ENCODE results near the gene MED17. TPM values are rescaled to one million over a fixed set of nuclear protein-coding genes. Genes with fewer than 3 reads are reported as not detected.

The MED17 gene
- total RNA-seq, 2 donors from 2014 or later: 47.7 to 60.6 TPM

DNA sequence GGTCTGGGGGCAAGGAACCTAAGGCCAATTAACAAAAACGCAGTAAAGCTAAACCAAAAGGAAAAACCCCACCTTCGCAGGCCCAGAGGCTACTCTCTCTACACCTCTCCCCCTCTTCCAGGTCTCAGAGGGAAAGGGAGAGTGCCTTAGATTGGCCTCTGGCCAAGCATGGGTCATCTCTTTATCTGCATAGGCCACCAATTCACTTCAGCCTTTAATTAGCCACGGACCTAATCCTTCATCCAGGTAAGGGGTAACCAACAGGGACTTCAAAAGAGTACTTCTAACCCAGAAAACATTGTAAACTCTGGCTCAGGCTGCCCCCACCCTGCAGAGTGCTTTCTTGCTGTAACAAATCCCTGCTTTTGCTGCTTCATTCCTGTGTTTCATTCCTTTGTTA is 56.9 kb downstream of the MED17 start:
- H3K27me3 Mint-ChIP-seq: no peaks in the 10 kb centered on the region
- no peaks in the 10 kb centered on the region for H3K36me3 Mint-ChIP-seq
- DNase-seq (ENCODE audit: low spot score) (no peak), ATAC-seq (no peak)
- no peak overlapping the region for H3K4me3 Mint-ChIP-seq
- H3K27ac Mint-ChIP-seq: no peak overlapping the region
- no peaks in the 10 kb centered on the region for H3K9me3 Mint-ChIP-seq
- no peaks in the 10 kb centered on the region for H3K4me1 Mint-ChIP-seq (ENCODE audit: low read depth in 2 of 2)

DNA sequence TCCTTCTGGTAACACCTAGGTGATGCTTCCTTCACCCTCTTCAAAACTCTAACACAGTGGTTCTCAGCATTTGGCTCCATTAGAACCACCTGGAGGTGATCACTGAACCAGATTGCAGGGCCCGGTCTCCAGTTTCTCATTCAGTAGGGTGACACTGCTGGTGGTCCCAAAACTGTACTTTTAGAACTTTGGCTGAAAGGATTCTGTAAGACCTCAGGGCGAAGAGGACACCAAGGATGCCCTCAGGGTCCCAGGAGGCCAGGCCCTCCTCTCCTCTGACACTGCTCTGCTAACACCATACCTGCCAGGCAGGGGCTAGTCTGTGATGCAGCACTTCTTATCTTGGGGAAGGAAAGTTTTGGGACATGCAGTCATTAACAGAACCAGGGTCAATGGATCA is 57.4 kb downstream of the MED17 start:
- ATAC-seq: no peak
- H3K27ac Mint-ChIP-seq: no peak overlapping the region
- no peaks in the 10 kb centered on the region for H3K4me1 Mint-ChIP-seq (ENCODE audit: low read depth in 2 of 2)
- H3K9me3 Mint-ChIP-seq: no peaks in the 10 kb centered on the region
- H3K27me3 Mint-ChIP-seq: peaks cover 0 to 2% of the 10 kb centered on the region in 2 donors
- no peak for DNase-seq (ENCODE audit: low spot score)
- H3K4me3 Mint-ChIP-seq: no peak overlapping the region
- no peaks in the 10 kb centered on the region for H3K36me3 Mint-ChIP-seq

DNA sequence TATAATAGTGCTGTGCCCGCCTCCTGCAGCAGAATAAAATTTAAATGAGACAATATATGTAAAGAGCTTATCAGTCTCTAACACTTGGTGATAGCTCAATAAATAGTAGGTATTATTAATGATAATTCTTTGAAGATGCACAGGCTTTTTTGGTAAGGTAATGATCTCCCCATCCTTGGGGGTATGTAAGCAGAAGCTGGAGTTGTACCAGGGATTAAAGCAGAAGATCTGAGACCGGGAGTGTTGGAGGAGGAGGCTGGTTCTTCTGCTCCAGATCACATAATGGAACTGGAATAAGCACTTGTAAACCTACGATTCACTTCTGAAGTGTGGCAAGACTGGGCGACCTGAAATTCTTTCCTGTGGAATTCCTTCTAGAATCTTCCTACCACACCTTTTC is 58.0 kb downstream of the MED17 start:
- no peak overlapping the region for H3K27ac Mint-ChIP-seq
- no peaks in the 10 kb centered on the region for H3K9me3 Mint-ChIP-seq
- ATAC-seq (no peak), DNase-seq (ENCODE audit: low spot score) (no peak)
- H3K4me3 Mint-ChIP-seq: no peak overlapping the region
- no peaks in the 10 kb centered on the region for H3K4me1 Mint-ChIP-seq (ENCODE audit: low read depth in 2 of 2)
- peaks cover 0 to 2% of the 10 kb centered on the region in 2 donors for H3K27me3 Mint-ChIP-seq
- no peaks in the 10 kb centered on the region for H3K36me3 Mint-ChIP-seq

DNA sequence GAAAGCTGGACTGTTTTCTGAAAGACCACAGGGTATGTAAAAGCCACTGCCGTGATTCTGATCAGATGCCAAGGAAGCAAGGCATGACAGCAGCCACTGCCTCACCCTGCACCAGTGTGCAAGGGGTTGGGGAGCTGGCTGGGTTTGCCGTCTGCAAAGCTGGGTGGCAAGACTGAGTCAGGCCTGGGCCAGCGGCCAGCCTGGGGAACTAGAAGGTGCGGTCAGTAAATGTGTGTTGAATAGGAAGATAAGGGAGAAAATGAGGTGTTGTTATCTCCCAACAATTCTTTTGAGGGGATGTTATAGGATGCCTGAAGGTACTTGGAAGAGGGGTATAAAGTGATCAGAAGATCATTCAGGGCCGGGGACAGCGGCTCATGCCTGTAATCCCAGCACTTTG is 58.4 kb downstream of the MED17 start:
- H3K36me3 Mint-ChIP-seq: no peaks in the 10 kb centered on the region
- no peak overlapping the region for H3K27ac Mint-ChIP-seq
- no peak for DNase-seq (ENCODE audit: low spot score)
- no peak overlapping the region for H3K4me3 Mint-ChIP-seq
- peaks cover 0 to 2% of the 10 kb centered on the region in 2 donors for H3K27me3 Mint-ChIP-seq
- H3K9me3 Mint-ChIP-seq: no peaks in the 10 kb centered on the region
- no peaks in the 10 kb centered on the region for H3K4me1 Mint-ChIP-seq (ENCODE audit: low read depth in 2 of 2)
- ATAC-seq: no peak

DNA sequence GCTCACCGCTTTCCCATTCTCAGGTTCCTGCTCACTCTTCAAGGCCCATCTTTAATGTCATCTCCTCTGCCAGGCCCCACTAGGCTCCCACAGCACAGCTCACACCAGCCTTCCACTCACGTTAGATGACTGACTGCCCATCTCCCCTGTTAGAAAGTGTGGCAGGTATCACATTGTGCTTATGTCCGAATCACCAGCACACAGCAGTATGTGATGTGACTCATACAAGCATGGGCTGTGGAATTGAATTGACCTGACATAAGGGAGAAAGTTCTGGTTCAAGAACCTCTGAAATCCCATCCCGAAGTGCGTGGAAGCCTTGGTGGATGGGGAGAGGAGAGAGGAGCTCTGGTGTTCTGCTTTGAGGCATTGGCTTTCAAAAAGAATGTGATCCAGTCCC is 59.8 kb downstream of the MED17 start:
- no peak for ATAC-seq
- Mint-ChIP-seq H3K4me1 (ENCODE audit: low read depth in 2 of 2) (no peaks in the 10 kb centered on the region), H3K27me3 (peaks cover 2 to 4% of the 10 kb centered on the region in 2 donors), H3K9me3 (no peaks in the 10 kb centered on the region), H3K36me3 (no peaks in the 10 kb centered on the region), H3K4me3 (no peak overlapping the region), H3K27ac (no peak overlapping the region)
- no peak for DNase-seq (ENCODE audit: low spot score)

DNA sequence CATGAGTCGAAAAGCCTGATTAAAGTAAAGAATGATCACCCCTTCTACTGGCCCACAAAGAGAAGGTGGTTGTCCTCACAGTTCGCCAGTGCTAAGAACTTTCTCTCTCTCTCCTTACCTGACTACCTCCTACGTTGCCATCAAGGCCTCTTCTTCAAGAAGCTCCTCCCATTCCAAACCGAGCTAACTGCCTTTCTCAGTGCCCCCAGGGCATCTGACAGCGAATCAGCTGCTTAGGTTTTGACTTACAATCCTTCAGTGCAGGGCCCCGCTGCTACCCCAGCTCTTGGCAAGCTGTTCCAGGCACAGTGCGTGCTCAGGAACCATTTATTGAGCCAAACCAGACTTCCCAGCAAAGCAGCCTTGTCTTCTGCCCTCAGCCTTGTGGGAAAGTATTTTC is 60.5 kb downstream of the MED17 start:
- Mint-ChIP-seq H3K27me3 (peaks cover 4 to 11% of the 10 kb centered on the region in 2 donors), H3K9me3 (no peaks in the 10 kb centered on the region), H3K36me3 (no peaks in the 10 kb centered on the region), H3K4me1 (ENCODE audit: low read depth in 2 of 2) (peaks cover 0 to 2% of the 10 kb centered on the region in 2 donors), H3K4me3 (no peak overlapping the region), H3K27ac (no peak overlapping the region)
- ATAC-seq (no peak), DNase-seq (ENCODE audit: low spot score) (no peak)

DNA sequence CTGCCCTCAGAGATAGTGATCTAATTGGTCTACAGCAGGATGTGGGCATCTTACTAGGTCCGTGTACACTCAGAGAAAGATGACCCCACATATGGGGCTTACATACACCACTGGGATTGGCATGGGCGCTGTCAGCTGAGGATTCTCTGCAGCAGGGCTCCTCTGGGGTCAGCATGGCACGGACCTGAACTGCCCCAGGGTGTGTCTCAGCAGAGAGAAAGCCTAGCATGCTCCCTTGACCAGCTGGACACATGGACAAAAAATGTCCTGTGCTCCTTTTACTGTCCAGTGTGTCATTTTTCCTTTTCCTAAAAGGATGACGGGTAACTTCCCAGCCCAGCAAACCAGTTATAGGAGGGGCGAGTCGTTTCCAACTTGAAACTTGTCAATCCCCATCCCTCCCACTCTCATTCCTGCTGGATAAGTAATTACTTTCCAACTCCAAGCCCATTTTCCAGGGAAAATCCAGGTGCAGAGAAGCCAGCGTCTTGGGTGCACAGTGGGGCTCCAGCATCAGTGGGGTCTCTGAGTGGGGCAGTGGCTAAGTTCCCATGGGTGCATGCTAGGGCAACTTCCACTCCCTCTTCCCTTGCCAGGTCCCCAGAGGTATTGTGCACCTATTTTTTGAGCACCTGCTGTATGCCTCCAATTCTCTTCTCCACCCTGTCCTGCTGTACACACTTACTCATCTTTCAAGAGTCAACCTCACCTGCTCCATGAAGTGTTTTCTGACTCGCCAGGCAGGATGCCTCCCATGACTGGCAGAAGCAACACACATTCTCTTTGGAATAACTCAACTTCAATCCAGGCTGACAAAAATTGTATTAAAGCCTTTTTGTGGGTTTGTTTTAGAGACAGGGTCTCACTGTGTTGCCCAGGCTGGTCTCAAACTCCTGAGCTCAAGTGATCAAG is 61.4 kb downstream of the MED17 start:
- no peak overlapping the region for H3K27ac Mint-ChIP-seq
- H3K36me3 Mint-ChIP-seq: no peaks in the 10 kb centered on the region
- ATAC-seq (peak in 1 of 2 donors; percentile 25), DNase-seq (ENCODE audit: low spot score) (no peak)
- peaks cover 6 to 14% of the 10 kb centered on the region in 2 donors for H3K27me3 Mint-ChIP-seq
- no peaks in the 10 kb centered on the region for H3K9me3 Mint-ChIP-seq
- no peak overlapping the region for H3K4me3 Mint-ChIP-seq
- H3K4me1 Mint-ChIP-seq (ENCODE audit: low read depth in 2 of 2): peaks cover 0 to 3% of the 10 kb centered on the region in 2 donors

DNA sequence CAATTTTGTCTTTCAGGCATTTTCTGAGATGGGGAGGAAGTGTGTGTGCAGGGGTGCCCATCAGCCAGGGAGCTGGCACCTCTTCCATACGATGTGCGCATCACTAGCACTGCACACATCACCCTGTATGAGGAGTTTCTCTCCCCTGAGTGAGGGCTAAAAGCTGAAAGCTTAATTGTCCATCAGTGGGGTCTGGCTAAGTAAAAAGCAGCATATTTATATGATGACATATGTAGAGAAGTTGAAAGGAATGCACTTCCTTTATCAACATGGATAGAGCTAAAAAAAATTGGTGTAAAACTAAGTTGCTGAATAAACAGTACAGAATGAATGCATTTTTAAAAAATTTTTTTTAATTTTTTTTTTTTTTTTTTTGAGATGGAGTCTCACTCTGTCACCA is 62.3 kb downstream of the MED17 start:
- ATAC-seq (no peak), DNase-seq (ENCODE audit: low spot score) (no peak)
- peaks cover 0 to 3% of the 10 kb centered on the region in 2 donors for H3K4me1 Mint-ChIP-seq (ENCODE audit: low read depth in 2 of 2)
- H3K4me3 Mint-ChIP-seq: no peak overlapping the region
- H3K9me3 Mint-ChIP-seq: no peaks in the 10 kb centered on the region
- no peak overlapping the region for H3K27ac Mint-ChIP-seq
- H3K27me3 Mint-ChIP-seq: peaks cover 8 to 21% of the 10 kb centered on the region in 2 donors
- H3K36me3 Mint-ChIP-seq: no peaks in the 10 kb centered on the region

DNA sequence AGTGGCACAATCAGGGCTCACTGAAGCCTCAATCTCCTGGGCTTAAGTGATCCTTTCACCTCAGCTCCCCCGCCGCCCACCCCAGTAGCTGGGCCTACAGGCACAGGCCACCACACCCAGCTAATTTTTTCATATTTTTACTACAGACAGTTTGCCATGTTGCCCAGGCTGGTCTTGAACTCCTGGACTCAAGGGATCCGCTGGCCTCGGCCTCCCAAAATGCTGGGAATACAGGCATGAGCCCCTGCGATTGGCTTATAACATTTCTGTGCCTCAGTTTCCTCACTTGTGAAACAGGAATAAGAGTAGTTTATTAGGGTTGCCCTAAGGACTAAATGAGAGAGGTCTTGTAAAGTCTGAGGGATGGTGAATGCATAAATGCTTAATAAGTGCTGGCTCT is 65.1 kb downstream of the MED17 start:
- peaks cover 0 to 3% of the 10 kb centered on the region in 2 donors for H3K4me1 Mint-ChIP-seq (ENCODE audit: low read depth in 2 of 2)
- ATAC-seq (no peak), DNase-seq (ENCODE audit: low spot score) (no peak)
- H3K9me3 Mint-ChIP-seq: no peaks in the 10 kb centered on the region
- peaks cover 20 to 21% of the 10 kb centered on the region in 2 donors for H3K27me3 Mint-ChIP-seq
- no peaks in the 10 kb centered on the region for H3K36me3 Mint-ChIP-seq
- no peak overlapping the region for H3K4me3 Mint-ChIP-seq
- H3K27ac Mint-ChIP-seq: no peak overlapping the region

DNA sequence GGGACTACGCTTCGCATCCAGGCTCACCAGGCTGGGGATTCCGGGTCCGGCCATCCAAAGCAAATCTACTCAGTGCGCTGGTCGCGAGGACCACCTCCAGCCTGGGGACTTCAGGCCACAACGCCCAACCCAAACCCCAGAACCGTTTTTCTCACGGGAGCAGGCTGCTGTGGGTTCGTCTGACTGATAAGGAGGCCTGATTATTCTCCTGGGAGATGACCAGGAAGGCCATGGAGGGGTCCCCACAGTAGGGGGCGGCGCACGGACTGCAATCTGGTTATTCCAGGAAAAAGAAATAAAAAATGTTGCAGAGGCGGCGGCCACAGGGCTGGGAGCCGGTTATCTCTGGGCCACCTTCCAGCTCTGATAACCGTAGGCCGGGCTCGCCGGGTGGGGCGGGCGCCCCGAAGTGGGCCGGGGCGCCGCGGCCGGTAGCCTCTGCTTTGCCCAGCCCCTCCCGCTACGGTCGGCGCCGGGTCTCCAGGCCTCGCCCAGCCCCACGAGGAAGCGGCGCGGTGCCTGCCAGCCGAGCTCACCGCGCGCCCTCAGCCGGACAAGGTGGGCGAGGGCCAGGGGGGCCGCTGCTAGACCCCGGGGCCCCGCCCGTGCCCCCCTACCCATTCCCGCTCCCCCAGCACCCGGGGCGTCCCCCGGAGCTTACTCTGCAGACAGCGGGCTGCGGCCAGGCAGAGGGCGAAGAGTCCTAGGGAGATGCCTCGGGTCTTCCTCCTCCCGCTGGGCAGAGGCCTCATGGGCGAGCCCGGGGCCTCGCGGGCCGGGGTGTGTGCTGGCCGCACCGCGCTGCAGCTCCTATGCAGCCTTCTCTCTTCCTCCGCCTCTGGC is 65.9 kb downstream of the MED17 start:
- Mint-ChIP-seq H3K36me3 (no peaks in the 10 kb centered on the region), H3K27me3 (peaks cover 20 to 21% of the 10 kb centered on the region in 2 donors), H3K9me3 (no peaks in the 10 kb centered on the region), H3K4me1 (ENCODE audit: low read depth in 2 of 2) (peaks cover 0 to 3% of the 10 kb centered on the region in 2 donors), H3K27ac (no peak overlapping the region), H3K4me3 (no peak overlapping the region)
- DNase-seq (ENCODE audit: low spot score) (no peak), ATAC-seq (peak in 1 of 2 donors; percentile 15)

DNA sequence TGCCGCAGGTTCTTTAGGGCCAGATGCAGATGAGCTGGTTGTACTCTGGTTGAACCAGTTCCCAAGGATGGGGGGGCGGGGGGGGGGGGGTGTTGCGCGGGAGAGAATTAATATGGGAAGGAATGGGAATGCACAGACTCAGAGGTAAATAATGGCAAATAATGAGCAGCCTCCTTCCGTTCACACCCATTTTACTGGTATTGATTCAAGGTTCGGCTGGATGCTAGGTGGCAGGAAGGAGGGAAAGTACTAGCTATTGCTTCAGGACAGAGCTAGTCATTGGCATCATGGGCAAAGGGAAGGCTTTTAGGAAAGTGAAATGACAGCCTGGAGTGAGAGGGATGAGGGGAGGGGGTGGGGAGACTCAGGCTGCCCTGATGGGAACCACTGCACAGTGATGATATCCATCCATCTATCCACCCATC is 66.5 kb downstream of the MED17 start, which contains the start of gene VSTM5:
TSS of gene VSTM5 (minus strand) at position 25 of the 425 bp plus-strand sequence. CDS start 116 bp downstream, outside the sequence.
- H3K36me3 Mint-ChIP-seq: no peaks in the 10 kb centered on the region
- ATAC-seq (no peak), DNase-seq (ENCODE audit: low spot score) (no peak)
- H3K4me1 Mint-ChIP-seq (ENCODE audit: low read depth in 2 of 2): peaks cover 0 to 3% of the 10 kb centered on the region in 2 donors
- H3K27ac Mint-ChIP-seq: no peak within 1 kb of the TSS
- H3K4me3 Mint-ChIP-seq: no peak within 1 kb of the TSS
- peaks cover 20 to 21% of the 10 kb centered on the region in 2 donors for H3K27me3 Mint-ChIP-seq
- H3K9me3 Mint-ChIP-seq: no peaks in the 10 kb centered on the region

DNA sequence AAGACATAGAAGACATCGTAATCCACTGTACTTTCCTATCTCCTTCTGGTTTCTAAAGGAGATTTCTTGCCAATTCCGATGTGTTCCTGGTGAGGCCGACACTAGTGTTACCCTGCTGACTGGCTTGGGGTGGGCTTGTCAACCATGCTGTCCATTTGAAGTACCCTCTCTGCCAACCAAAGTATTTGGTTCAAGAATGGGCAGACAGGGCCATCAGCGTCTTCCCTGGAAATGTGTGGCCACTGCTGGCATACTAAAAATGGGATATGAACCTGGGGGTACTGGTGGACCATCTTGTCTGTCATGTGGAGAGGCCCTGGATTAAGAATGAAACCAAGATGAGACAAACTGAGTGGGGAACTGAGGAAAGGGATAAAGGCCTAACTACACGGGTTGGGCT is 68.2 kb downstream of the MED17 start:
- no peak overlapping the region for H3K27ac Mint-ChIP-seq
- no peaks in the 10 kb centered on the region for H3K9me3 Mint-ChIP-seq
- H3K4me1 Mint-ChIP-seq (ENCODE audit: low read depth in 2 of 2): peaks cover 0 to 3% of the 10 kb centered on the region in 2 donors
- no peak for ATAC-seq
- no peak overlapping the region for H3K4me3 Mint-ChIP-seq
- DNase-seq (ENCODE audit: low spot score): no peak
- peaks cover 21 to 34% of the 10 kb centered on the region in 2 donors for H3K27me3 Mint-ChIP-seq
- no peaks in the 10 kb centered on the region for H3K36me3 Mint-ChIP-seq

DNA sequence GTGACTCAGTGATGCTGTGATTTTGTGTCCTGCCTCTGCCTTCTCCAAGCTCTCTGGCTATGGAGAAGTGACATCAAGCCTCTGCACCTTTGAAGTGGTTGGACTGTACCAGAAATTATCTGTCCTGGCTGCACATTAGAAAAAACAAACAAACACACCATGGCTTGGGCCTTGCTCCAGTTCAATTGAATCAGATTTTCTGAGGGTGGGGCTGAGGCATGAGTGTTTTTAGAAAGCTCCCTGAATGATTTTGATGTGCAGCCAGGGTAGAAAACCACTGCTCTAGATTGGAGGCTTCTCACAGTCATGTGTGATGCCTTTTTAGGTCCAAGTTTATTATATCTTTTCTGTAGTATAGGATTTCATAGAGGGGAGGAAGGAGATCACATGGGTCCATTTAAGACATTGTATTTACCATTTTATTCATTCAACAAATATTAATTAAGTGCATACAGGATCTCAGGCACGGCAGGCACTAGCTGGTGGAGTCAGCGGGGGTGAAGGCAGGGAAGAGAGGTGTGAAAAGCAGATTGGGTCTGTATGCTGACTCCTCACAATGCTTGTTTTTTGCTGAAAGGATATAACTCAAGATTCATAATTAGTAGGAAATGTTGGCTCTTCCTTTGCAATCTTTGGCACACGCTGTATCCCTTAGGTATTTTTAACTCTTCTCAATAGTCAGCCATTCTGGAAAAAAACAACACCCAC is 73.5 kb downstream of the MED17 start:
- ATAC-seq (no peak), DNase-seq (ENCODE audit: low spot score) (no peak)
- peaks cover 13 to 25% of the 10 kb centered on the region in 2 donors for H3K27me3 Mint-ChIP-seq
- H3K4me3 Mint-ChIP-seq: no peak overlapping the region
- no peaks in the 10 kb centered on the region for H3K4me1 Mint-ChIP-seq (ENCODE audit: low read depth in 2 of 2)
- no peak overlapping the region for H3K27ac Mint-ChIP-seq
- H3K36me3 Mint-ChIP-seq: no peaks in the 10 kb centered on the region
- no peaks in the 10 kb centered on the region for H3K9me3 Mint-ChIP-seq

All from natural killer cell treated with Interleukin-12 subunit alpha and Interleukin-12 subunit beta and Interleukin-15 and Interleukin-18, amount 100 ng/mL, for 72 hours (primary cell).